GM23338 (cell line): ENCODE measurements around the gene ALKBH8. TPM values are rescaled to one million over a fixed set of nuclear protein-coding genes. Genes with fewer than 3 reads are reported as not detected.

Source experiments
- ATAC-seq: fragments of 200-7000 bp; cut with Tn5 transposase; 3 replicates; pipeline ENCODE4 v1.9.1; 2020
- DNase-seq: peaks from one replicate; pipeline ENCODE4 v3.0.0-alpha.2; 2015; ENCODE audit warnings: low spot score
- H2AFZ ChIP-seq: fragments of 200-600 bp; sonication (generic); 2 replicates; pipeline ENCODE4 v1.8.0; 2016; ENCODE audit warnings: antibody characterized with exemption, mild to moderate bottlenecking, moderate library complexity
- H3F3A ChIP-seq: fragments of 200-600 bp; sonication (generic); replicated peaks from 2 replicates; pipeline ENCODE4 v1.8.0; 2017; ENCODE audit warnings: antibody characterized with exemption, mixed run types, low read depth
- H3K27ac ChIP-seq: fragments of 200-600 bp; sonication (generic); 2 replicates; pipeline ENCODE4 v1.6.1; 2016; ENCODE audit warnings: low read depth
- H3K27me3 ChIP-seq: fragments of 200-600 bp; sonication (generic); 2 replicates; pipeline ENCODE4 v1.8.0; 2016; ENCODE audit warnings: mild to moderate bottlenecking, mixed run types, moderate library complexity; ENCODE audit not compliant: insufficient read depth
- H3K36me3 ChIP-seq: fragments of 200-600 bp; sonication (generic); 2 replicates; pipeline ENCODE4 v1.8.0; 2016; ENCODE audit warnings: mild to moderate bottlenecking; ENCODE audit not compliant: insufficient read depth
- H3K4me1 ChIP-seq: fragments of 200-600 bp; sonication (generic); 2 replicates; pipeline ENCODE4 v1.8.0; 2016; ENCODE audit warnings: mild to moderate bottlenecking, moderate library complexity; ENCODE audit not compliant: insufficient read depth
- H3K4me2 ChIP-seq: fragments of 200-600 bp; sonication (generic); 2 replicates; pipeline ENCODE4 v1.7.1; 2017; ENCODE audit warnings: mixed run types
- H3K4me3 ChIP-seq: fragments of 200-600 bp; sonication (generic); 2 replicates; pipeline ENCODE4 v1.6.1; 2016; ENCODE audit warnings: mixed run types
- H3K79me2 ChIP-seq: fragments of 200-600 bp; sonication (generic); replicated peaks from 2 replicates; pipeline ENCODE4 v1.8.0; 2017; ENCODE audit warnings: mild to moderate bottlenecking; ENCODE audit not compliant: insufficient read depth
- H3K9me2 ChIP-seq: fragments of 200-600 bp; sonication (generic); 2 replicates; pipeline ENCODE4 v1.8.0; 2017; ENCODE audit not compliant: insufficient read depth
- H4K20me1 ChIP-seq: fragments of 200-600 bp; sonication (generic); replicated peaks from 2 replicates; pipeline ENCODE4 v1.8.0; 2017; ENCODE audit warnings: mild to moderate bottlenecking; ENCODE audit not compliant: insufficient read depth
- H3K27ac Mint-ChIP-seq: 2 replicates; pipeline ENCODE4 v1.8.0; 2020; ENCODE audit warnings: inconsistent platforms, mild to moderate bottlenecking, moderate library complexity, mixed read lengths
- H3K27me3 Mint-ChIP-seq: 3 replicates; pipeline ENCODE4 v1.8.0; 2022; ENCODE audit warnings: low read depth, mild to moderate bottlenecking, moderate library complexity, mixed read lengths, inconsistent platforms; ENCODE audit not compliant: insufficient read depth, poor library complexity
- H3K36me3 Mint-ChIP-seq: 3 replicates; pipeline ENCODE4 v1.8.0; 2021; ENCODE audit warnings: low read depth, mild to moderate bottlenecking, inconsistent platforms, moderate library complexity, mixed read lengths
- H3K4me1 Mint-ChIP-seq: 3 replicates; pipeline ENCODE4 v1.8.0; 2020; ENCODE audit warnings: mild to moderate bottlenecking, inconsistent platforms, mixed read lengths
- H3K4me3 Mint-ChIP-seq: 3 replicates; pipeline ENCODE4 v1.8.0; 2021; ENCODE audit warnings: moderate library complexity, mild to moderate bottlenecking, inconsistent platforms, mixed read lengths
- H3K9me3 Mint-ChIP-seq: 3 replicates; pipeline ENCODE4 v1.8.0; 2020; ENCODE audit warnings: moderate library complexity, mild to moderate bottlenecking, inconsistent platforms, mixed read lengths
- CREB1 ChIP-seq: fragments of 250-450 bp; sonication (Bioruptor Pico); IDR thresholded peaks from 2 replicates; pipeline ENCODE4 v1.5.0; 2020; ENCODE audit warnings: low read depth, mild to moderate bottlenecking, moderate library complexity
- CTCF ChIP-seq, 2 experiments: fragments of 200-600 bp in 1 of 2; sonication (generic) in 1 of 2; conservative IDR thresholded peaks; 2 replicates each; pipeline versions ENCODE4 v1.5.1 to v1.6.1; 2016 to 2017; ENCODE audit warnings: antibody characterized with exemption in 2 of 2, low read depth in 2 of 2, mild to moderate bottlenecking in 2 of 2, moderate library complexity in 1 of 2
- EZH2 ChIP-seq: fragments of 200-600 bp; sonication (generic); IDR thresholded peaks from one replicate; pipeline ENCODE4 v1.8.0; 2017; ENCODE audit warnings: antibody characterized with exemption, mild to moderate bottlenecking, low read depth; ENCODE audit not compliant: unreplicated experiment
- EZH2phosphoT487 ChIP-seq: fragments of 200-600 bp; sonication (generic); IDR thresholded peaks from one replicate; pipeline ENCODE4 v1.8.1; 2018; ENCODE audit warnings: antibody characterized with exemption; ENCODE audit not compliant: unreplicated experiment
- JUNB ChIP-seq: IDR thresholded peaks from one replicate; pipeline ENCODE4 v1.6.1; 2016; ENCODE audit warnings: antibody characterized with exemption; ENCODE audit not compliant: unreplicated experiment
- NANOG ChIP-seq: IDR thresholded peaks from 2 replicates; pipeline ENCODE4 v1.6.1; 2016; ENCODE audit warnings: antibody characterized with exemption, borderline replicate concordance
- POLR2AphosphoS5 ChIP-seq: IDR thresholded peaks from 2 replicates; pipeline ENCODE4 v1.6.1; 2016; ENCODE audit warnings: antibody characterized with exemption, low read depth
- REST ChIP-seq: IDR thresholded peaks from one replicate; pipeline ENCODE4 v1.6.1; 2018; ENCODE audit warnings: antibody characterized with exemption; ENCODE audit not compliant: unreplicated experiment
- ZNF114 ChIP-seq: fragments of 250-450 bp; sonication (Bioruptor Pico); IDR thresholded peaks from 2 replicates; pipeline ENCODE4 v1.5.0; 2020; ENCODE audit warnings: mild to moderate bottlenecking, moderate library complexity
- ZNF331 ChIP-seq: fragments of 250-450 bp; sonication (Bioruptor Pico); IDR thresholded peaks from 2 replicates; pipeline ENCODE4 v1.5.0; 2020; ENCODE audit warnings: low read depth, mild to moderate bottlenecking, moderate library complexity
- ZNF462 ChIP-seq: fragments of 250-450 bp; sonication (Bioruptor Pico); IDR thresholded peaks from 2 replicates; pipeline ENCODE4 v1.5.0; 2020; ENCODE audit warnings: mild to moderate bottlenecking, moderate library complexity
- polyA plus RNA-seq: library from polyadenylated mRNA; unstranded; fragments of >200 nt; fragmentation: Nextera tagmentation; extraction: Ambion mirVana; gene quantifications from 2 replicates; pipeline ENCODE4 v1.2.1, GENCODE V29; 2016
- total RNA-seq: library from RNA; depleted of rRNA; stranded (reverse); fragments of >200 nt; shearing (Covaris generic); gene quantifications from 2 replicates; pipeline ENCODE4 v1.2.3, GENCODE V29; 2014

The ALKBH8 gene
- total and polyA plus RNA-seq, 2 experiments from 2014 or later: 8.9 to 14.2 TPM

DNA sequence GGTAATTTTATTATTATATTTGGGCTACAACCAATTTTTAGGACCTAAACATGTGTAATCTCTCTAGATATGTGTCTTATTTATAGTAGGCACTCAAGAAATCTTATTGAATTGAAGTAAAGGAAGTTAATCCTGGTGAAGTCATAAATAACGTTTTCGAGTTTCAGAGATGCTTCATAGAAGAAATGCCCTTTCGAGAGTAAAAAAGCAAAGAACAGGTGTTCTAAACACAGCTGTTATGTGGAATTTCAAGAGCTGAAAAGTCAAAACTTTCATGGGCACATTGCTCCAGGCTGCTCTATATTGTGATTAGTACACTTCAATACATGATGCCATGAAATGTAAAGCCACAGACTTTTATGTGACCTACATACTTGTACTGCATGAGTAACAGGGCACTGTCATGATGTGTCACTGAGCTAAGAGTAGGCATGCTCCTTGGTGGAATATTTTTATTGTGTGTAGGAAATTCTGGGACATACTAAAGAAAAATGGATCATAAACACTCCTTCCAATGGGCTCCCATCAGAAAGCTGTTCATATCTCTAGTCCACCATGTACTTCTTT is 18.2 kb upstream of the ALKBH8 start (continued):
- TF ChIP-seq REST: no peak
- TF ChIP-seq ZNF331: no peak
- TF ChIP-seq JUNB: no peak
- no peak for TF ChIP-seq NANOG
- TF ChIP-seq POLR2AphosphoS5: no peak
- no peak for TF ChIP-seq CTCF (conservative IDR thresholded peaks at IDR 0.05; ENCODE audit: low read depth in 2 of 2)
- TF ChIP-seq CREB1 (CRISPR knock-in tag): no peak
- no peak for TF ChIP-seq EZH2

- ATAC-seq: peak; percentile 77
- Mint-ChIP-seq H3K27ac (no peak overlapping the region), H3K27me3 (no peaks in the 10 kb centered on the region), H3K4me1 (peaks cover 21% of the 10 kb centered on the region), H3K9me3 (no peaks in the 10 kb centered on the region), H3K4me3 (no peak overlapping the region), H3K36me3 (no peaks in the 10 kb centered on the region; the same call in 2 of the 3 replicates)
- H4K20me1 ChIP-seq: no peaks in the 10 kb centered on the region
- no peak overlapping the region for H2AFZ ChIP-seq
- no peak overlapping the region for H3K27ac ChIP-seq
- no peak overlapping the region for H3K4me3 ChIP-seq
- DNase-seq: peak; percentile 69
- H3K79me2 ChIP-seq: no peaks in the 10 kb centered on the region
- H3K27me3 ChIP-seq: no peaks in the 10 kb centered on the region
- TF ChIP-seq NANOG (no peak), ZNF462 (CRISPR knock-in tag) (peak; percentile 29; the same call in 1 of the 2 replicates), ZNF114 (CRISPR knock-in tag) (no peak), EZH2phosphoT487 (no peak), ZNF331 (no peak)
- no peak overlapping the region for H3K4me2 ChIP-seq
- H3K36me3 ChIP-seq: 0 out of 2 replicates have a peak, but pooled peaks cover 4% of the 10 kb centered on the region
- H3F3A ChIP-seq: no peaks in the 10 kb centered on the region
- H3K9me2 ChIP-seq: no peaks in the 10 kb centered on the region
- peaks cover 14% of the 10 kb centered on the region; the same call in 1 of the 2 replicates for H3K4me1 ChIP-seq
These were observed 15.6 kb upstream of the ALKBH8 start for GRCh38 chr11:107581147-107581546.
